22Rv1 (cell line): ENCODE results near the gene UNC5B.

Experiments used
- H3K27ac ChIP-seq: fragments of 450-650 bp; 2 replicates; pipeline ENCODE4 v1.5.1; 2017
- ZFX ChIP-seq: fragments of 450-650 bp; IDR thresholded peaks from 2 replicates; pipeline ENCODE4 v1.6.1; 2017; ENCODE audit warnings: antibody characterized with exemption, borderline replicate concordance
- TF ChIP-seq, protein P1 (sequence below): fragments of 450-650 bp; IDR thresholded peaks from 2 replicates; pipeline ENCODE4 v1.5.1; 2017; ENCODE audit warnings: mild to moderate bottlenecking

UNC5B gene

GRCh38 chr10:71267508-71268240 lies 55.3 kb downstream of the UNC5B start:
- TF ChIP-seq, protein P1, sequence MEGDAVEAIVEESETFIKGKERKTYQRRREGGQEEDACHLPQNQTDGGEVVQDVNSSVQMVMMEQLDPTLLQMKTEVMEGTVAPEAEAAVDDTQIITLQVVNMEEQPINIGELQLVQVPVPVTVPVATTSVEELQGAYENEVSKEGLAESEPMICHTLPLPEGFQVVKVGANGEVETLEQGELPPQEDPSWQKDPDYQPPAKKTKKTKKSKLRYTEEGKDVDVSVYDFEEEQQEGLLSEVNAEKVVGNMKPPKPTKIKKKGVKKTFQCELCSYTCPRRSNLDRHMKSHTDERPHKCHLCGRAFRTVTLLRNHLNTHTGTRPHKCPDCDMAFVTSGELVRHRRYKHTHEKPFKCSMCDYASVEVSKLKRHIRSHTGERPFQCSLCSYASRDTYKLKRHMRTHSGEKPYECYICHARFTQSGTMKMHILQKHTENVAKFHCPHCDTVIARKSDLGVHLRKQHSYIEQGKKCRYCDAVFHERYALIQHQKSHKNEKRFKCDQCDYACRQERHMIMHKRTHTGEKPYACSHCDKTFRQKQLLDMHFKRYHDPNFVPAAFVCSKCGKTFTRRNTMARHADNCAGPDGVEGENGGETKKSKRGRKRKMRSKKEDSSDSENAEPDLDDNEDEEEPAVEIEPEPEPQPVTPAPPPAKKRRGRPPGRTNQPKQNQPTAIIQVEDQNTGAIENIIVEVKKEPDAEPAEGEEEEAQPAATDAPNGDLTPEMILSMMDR: no peak
- TF ChIP-seq ZFX: no peak
- no peak overlapping the region for H3K27ac ChIP-seq

GRCh38 chr10:71268247-71268691 lies 55.9 kb downstream of the UNC5B start:
- TF ChIP-seq, protein P1: peak; percentile 27; the same call in 1 of the 2 replicates
- no peak for TF ChIP-seq ZFX
- H3K27ac ChIP-seq: no peak overlapping the region

DNA sequence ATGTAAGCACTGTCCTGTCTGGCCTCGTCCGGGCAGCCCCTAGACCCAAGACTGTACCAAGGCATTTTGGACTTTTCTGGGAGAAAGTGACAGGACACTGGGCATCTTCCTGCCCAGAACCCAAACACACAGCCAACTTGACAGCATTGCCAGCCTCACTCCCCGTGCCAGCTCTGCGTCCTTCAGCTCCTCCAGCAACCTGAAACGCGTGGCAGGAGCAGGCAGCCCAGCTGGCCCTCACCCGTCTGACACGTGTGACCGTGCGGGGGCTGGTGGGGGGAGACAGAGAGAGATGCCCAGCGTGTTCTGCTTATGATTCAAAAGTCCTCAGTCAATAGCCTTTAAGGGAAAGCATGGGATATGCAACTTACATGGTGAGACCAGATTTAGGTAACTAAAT lies 56.4 kb downstream of the UNC5B start:
- no peak overlapping the region for H3K27ac ChIP-seq
- no peak for TF ChIP-seq ZFX
- TF ChIP-seq, protein P1: no peak

- no peak for TF ChIP-seq ZFX
- TF ChIP-seq, protein P1: no peak
- H3K27ac ChIP-seq: no peak overlapping the region
Measured at GRCh38 chr10:71269301-71270288, 57.2 kb downstream of the UNC5B start.

GRCh38 chr10:71270301-71271220 lies 58.2 kb downstream of the UNC5B start:
- TF ChIP-seq, protein P1: peak; percentile 63
- TF ChIP-seq ZFX: no peak
- no peak overlapping the region for H3K27ac ChIP-seq

GRCh38 chr10:71271662-71272055 lies 59.3 kb downstream of the UNC5B start:
- no peak overlapping the region for H3K27ac ChIP-seq
- TF ChIP-seq, protein P1: no peak
- no peak for TF ChIP-seq ZFX
